Fibroblast of peridontal ligament (primary cell): Measurements from ENCODE around the gene TLE1.
A peak's percentile ranks its signal among the peaks of the same experiment; 100 is the strongest.
"Not testable (repeated sequence)": the region's sequence is repeated elsewhere in the genome, so short reads cannot be mapped to it uniquely, and the experiment has no call there.

Experiments
- DNase-seq: peaks from one replicate; pipeline ENCODE4 v3.0.0-alpha.2; 2010; ENCODE audit errors: extremely low read depth

The TLE1 gene

GRCh38 chr9:81652058-81652687 is 37.2 kb downstream of the TLE1 start:
- DNase-seq = no peak

GRCh38 chr9:81650586-81651515 is 38.5 kb downstream of the TLE1 start:
- no peak for DNase-seq

GRCh38 chr9:81649475-81650240 is 39.7 kb downstream of the TLE1 start:
- DNase-seq = no peak

GRCh38 chr9:81648891-81649290 is 40.5 kb downstream of the TLE1 start:
- DNase-seq = no peak

GRCh38 chr9:81646337-81646736 is 43.0 kb downstream of the TLE1 start:
- DNase-seq = no peak

GRCh38 chr9:81644513-81644912 is 44.8 kb downstream of the TLE1 start:
- DNase-seq = not testable (repeated sequence)

GRCh38 chr9:81637276-81637675 is 52.1 kb downstream of the TLE1 start:
- no peak for DNase-seq

GRCh38 chr9:81636255-81636599 is 53.1 kb downstream of the TLE1 start:
- no peak for DNase-seq

- DNase-seq = peak; percentile 91
Observed at GRCh38 chr9:81635521-81636254, 53.7 kb downstream of the TLE1 start.

GRCh38 chr9:81634915-81635516 is 54.3 kb downstream of the TLE1 start:
- peak; percentile 74 for DNase-seq

- DNase-seq = no peak
Observed at GRCh38 chr9:81633952-81634854, 55.1 kb downstream of the TLE1 start.

- peak; percentile 90 for DNase-seq
Observed at GRCh38 chr9:81632599-81632998, 56.7 kb downstream of the TLE1 start.

GRCh38 chr9:81631218-81631745 is 58.1 kb downstream of the TLE1 start:
- no peak for DNase-seq

GRCh38 chr9:81629440-81629839 is 59.9 kb downstream of the TLE1 start:
- DNase-seq = no peak

- DNase-seq = no peak
Observed at GRCh38 chr9:81628897-81629296, 60.5 kb downstream of the TLE1 start.

- no peak for DNase-seq
Observed at GRCh38 chr9:81627481-81627880, 61.9 kb downstream of the TLE1 start.

- no peak for DNase-seq
Observed at GRCh38 chr9:81626511-81626910, 62.8 kb downstream of the TLE1 start.

- no peak for DNase-seq
Observed at GRCh38 chr9:81625969-81626368, 63.4 kb downstream of the TLE1 start.

- DNase-seq = no peak
Observed at GRCh38 chr9:81623778-81624177, 65.6 kb downstream of the TLE1 start.
